ENCODE measurements around the gene RCBTB2.
"Not testable (repeated sequence)": the region's sequence is repeated elsewhere in the genome, so short reads cannot be mapped to it uniquely, and the experiment has no call there.

The RCBTB2 gene

GRCh38 chr13:48493066-48493765, 39.7 kb downstream of the RCBTB2 start:
- peak; percentile 13 for DNase-seq (ENCODE audit: low read depth)

GRCh38 chr13:48492470-48493065, 40.3 kb downstream of the RCBTB2 start:
- DNase-seq (ENCODE audit: low read depth): peak; percentile 82

GRCh38 chr13:48492096-48492440, 40.8 kb downstream of the RCBTB2 start:
- no peak for DNase-seq (ENCODE audit: low read depth)

- peak; percentile 15 for DNase-seq (ENCODE audit: low read depth)
Measured at GRCh38 chr13:48491423-48492095, 41.3 kb downstream of the RCBTB2 start.

- DNase-seq (ENCODE audit: low read depth): no peak
Measured at GRCh38 chr13:48490241-48490640, 42.6 kb downstream of the RCBTB2 start.

- DNase-seq (ENCODE audit: low read depth): no peak
Measured at GRCh38 chr13:48489666-48490065, 43.2 kb downstream of the RCBTB2 start.

- no peak for DNase-seq (ENCODE audit: low read depth)
Measured at GRCh38 chr13:48488995-48489394, 43.9 kb downstream of the RCBTB2 start.

- no peak for DNase-seq (ENCODE audit: low read depth)
Measured at GRCh38 chr13:48487968-48488367, 44.9 kb downstream of the RCBTB2 start.

GRCh38 chr13:48486836-48487235, 46.0 kb downstream of the RCBTB2 start:
- DNase-seq (ENCODE audit: low read depth): no peak

GRCh38 chr13:48486362-48486761, 46.5 kb downstream of the RCBTB2 start:
- DNase-seq (ENCODE audit: low read depth): no peak

GRCh38 chr13:48485432-48485831, 47.4 kb downstream of the RCBTB2 start:
- DNase-seq (ENCODE audit: low read depth): no peak

- DNase-seq (ENCODE audit: low read depth): no peak
Measured at GRCh38 chr13:48483575-48483974, 49.3 kb downstream of the RCBTB2 start.

GRCh38 chr13:48478391-48478790, 54.5 kb downstream of the RCBTB2 start:
- DNase-seq (ENCODE audit: low read depth): peak; percentile 80

GRCh38 chr13:48477191-48477855, 55.6 kb downstream of the RCBTB2 start:
- peak; percentile 9 for DNase-seq (ENCODE audit: low read depth)

GRCh38 chr13:48476686-48477085, 56.2 kb downstream of the RCBTB2 start:
- no peak for DNase-seq (ENCODE audit: low read depth)

- DNase-seq (ENCODE audit: low read depth): no peak
Measured at GRCh38 chr13:48476215-48476614, 56.7 kb downstream of the RCBTB2 start.

- no peak for DNase-seq (ENCODE audit: low read depth)
Measured at GRCh38 chr13:48475230-48475629, 57.6 kb downstream of the RCBTB2 start.

- no peak for DNase-seq (ENCODE audit: low read depth)
Measured at GRCh38 chr13:48457578-48458242, 75.2 kb downstream of the RCBTB2 start.

- no peak for DNase-seq (ENCODE audit: low read depth)
Measured at GRCh38 chr13:48456546-48456945, 76.3 kb downstream of the RCBTB2 start.

- DNase-seq (ENCODE audit: low read depth): not testable (repeated sequence)
Measured at GRCh38 chr13:48451196-48451595, 81.7 kb downstream of the RCBTB2 start.

- peak; percentile 61 for DNase-seq (ENCODE audit: low read depth)
Measured at GRCh38 chr13:48449656-48450055, 83.2 kb downstream of the RCBTB2 start.

- DNase-seq (ENCODE audit: low read depth): peak; percentile 76
Measured at GRCh38 chr13:48448959-48449614, 83.8 kb downstream of the RCBTB2 start.
